Left lobe of liver (tissue), 2 donors: ENCODE measurements around the gene SNPH. TPM values are rescaled to one million over a fixed set of nuclear protein-coding genes. Genes with fewer than 3 reads are reported as not detected.

Experiments used
- ATAC-seq: fragments of 200-7000 bp; cut with Tn5 transposase; one replicate; pipeline ENCODE4 v1.9.1; 2020; ENCODE audit warnings: mild to moderate bottlenecking, moderate library complexity
- DNase-seq: peaks from one replicate; pipeline ENCODE4 v3.0.0-alpha.2; 2020; ENCODE audit warnings: low spot score
- total RNA-seq: library from RNA; stranded (reverse); gene quantifications from one replicate; pipeline ENCODE4 v1.2.1, GENCODE V29; 2021
- donor health status: DM: no; HTN: no; CAD: no; lungs with moderate emphysema.
- donor health status: DM: no; HTN: yes; CAD: no.

The SNPH gene
- total RNA-seq, 1 donor from 2014 or later: 0.20 TPM

DNA sequence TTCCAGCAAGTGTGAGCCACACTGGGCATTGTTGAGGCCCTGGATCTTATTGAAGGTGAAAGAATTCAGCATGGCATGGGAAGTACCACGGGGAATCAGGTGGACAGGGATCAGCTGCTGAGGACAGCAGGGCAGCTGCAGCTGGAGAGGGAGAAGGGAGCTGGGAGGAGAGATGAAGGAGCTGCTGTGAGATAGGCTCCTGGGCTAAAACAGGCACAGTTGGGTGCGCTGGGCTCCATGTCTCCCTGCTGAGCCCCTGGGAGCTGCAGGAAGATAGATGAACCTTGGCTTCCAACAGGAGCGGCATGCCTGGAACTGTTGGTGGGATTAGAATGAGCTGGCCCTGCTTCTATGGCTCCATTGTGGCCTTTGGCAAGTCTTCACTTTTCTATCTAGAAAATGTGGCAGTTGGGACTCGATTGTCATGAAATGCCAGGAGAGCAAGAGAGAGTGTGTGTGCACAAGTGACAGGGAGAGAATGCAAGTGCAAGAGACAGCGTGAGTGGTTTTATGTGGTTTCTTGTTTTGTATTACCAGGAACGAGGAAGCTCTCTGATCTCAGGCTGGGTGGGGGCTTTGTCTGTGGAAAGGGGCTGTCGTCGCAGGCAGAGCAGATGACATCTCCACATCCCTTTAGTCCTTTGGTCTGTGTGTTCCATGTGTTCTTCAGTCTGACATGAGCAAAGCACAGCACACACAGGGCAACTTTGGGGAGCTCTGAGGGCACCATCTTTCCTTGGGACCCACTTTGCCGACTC, 20.4 kb downstream of the SNPH start:
- DNase-seq (no peak), ATAC-seq (no peak)

DNA sequence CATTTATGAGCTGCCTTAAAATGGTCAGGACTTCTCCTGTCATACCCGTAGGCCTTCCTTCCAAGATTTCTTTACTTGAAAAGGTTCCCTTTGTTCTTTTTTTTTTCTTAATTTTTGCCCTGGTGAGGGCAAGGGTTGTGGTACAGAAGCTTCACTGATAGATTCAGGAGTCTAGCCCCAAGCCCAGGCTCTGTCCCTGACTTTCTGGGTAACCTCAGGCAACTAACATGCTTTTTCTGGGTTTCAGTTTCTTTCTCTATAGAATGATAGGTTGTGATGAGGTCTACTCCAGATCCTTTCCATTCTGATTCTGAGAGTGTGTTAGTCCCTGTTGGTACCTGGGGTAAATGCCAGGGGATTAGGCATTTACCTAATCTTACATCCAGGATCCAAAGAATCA, 21.2 kb downstream of the SNPH start:
- ATAC-seq: no peak

DNA sequence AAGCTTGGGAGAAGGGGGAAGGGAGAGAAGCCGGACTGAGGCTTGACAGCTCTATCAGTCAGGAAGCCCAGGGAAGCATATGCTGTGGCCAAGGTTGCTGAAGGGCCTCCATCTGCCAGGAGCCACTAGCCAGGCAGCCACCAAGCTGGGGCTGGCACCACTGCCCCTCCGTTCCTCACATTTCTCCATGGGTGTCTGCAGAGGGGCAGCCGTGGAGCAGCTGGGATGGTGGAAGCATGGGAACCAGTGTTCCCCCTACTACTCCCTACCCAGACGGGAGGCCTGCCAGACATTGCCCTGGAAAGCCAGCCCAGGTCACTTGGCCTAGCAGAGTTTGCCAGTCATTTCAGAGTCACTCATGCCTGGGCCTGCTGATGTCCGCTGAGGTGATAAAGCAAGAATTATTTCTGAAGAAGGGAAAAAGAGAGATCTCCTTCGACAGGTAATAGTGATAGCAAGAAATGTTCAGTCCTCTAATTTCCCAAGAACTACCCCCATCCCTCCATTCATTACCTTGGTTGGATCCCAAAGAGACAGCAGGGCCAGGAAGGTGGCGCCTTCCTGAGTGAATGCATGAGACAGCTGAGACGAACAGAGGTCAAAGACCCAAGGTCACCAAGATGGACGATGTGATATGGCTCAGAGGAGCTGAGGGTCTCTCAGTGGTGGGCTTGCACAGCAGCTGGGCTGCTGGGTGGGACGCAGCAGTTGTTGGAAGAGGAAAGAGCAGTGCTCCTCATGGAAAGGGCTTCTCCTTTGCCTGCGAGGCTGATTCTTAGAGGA, 21.9 kb downstream of the SNPH start:
- DNase-seq (no peak), ATAC-seq (no peak)

More for the DNA sequence above, 21.2 kb downstream of the SNPH start:
- DNase-seq: no peak

DNA sequence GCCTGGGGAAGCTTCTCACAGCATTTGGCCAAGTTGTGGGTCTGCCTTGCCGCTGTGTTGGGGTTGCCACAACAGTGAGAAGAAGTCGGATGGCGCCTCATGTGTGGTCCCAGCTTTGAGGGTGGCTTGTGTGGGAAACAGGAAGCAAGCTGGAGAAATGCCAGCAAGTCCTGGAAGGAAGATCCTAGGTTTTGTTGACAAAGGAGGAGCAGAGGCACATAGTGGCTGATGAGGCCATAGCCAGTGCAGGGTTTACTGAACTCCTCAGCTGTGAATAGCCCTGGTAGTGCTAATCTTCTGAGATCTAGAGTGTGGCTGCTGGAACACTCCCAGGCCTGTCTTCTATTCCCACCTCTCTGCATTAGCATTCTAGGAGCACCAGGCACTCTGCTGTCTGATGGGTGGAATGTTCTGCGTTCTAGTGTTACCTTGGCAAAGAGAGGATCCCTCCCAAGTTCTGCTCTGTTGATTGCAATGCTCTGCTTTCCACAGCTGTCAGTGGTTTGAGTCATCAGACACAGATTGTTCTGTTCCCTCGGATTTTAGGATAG, 25.2 kb downstream of the SNPH start:
- no peak for ATAC-seq
- DNase-seq: no peak

DNA sequence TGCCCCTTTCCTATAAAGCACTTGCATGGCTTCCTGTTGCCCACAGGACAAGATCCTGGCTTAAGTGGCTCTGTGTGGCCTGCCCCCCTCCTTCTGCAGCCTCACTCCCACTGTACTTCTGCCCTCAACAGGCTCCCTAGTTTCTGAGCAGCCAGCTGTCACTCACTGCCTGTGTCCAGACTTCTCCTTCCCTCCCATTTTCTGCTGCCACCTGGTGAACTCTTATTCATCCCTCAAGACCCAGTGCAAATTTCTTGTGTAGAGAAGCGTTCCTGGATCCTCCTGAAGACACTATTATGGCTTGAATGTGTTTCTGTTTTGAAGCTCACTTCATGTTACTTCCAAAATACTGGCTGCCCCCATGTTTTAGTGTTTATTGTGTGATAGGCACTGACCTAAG, 26.5 kb downstream of the SNPH start:
- ATAC-seq (no peak), DNase-seq (no peak)

DNA sequence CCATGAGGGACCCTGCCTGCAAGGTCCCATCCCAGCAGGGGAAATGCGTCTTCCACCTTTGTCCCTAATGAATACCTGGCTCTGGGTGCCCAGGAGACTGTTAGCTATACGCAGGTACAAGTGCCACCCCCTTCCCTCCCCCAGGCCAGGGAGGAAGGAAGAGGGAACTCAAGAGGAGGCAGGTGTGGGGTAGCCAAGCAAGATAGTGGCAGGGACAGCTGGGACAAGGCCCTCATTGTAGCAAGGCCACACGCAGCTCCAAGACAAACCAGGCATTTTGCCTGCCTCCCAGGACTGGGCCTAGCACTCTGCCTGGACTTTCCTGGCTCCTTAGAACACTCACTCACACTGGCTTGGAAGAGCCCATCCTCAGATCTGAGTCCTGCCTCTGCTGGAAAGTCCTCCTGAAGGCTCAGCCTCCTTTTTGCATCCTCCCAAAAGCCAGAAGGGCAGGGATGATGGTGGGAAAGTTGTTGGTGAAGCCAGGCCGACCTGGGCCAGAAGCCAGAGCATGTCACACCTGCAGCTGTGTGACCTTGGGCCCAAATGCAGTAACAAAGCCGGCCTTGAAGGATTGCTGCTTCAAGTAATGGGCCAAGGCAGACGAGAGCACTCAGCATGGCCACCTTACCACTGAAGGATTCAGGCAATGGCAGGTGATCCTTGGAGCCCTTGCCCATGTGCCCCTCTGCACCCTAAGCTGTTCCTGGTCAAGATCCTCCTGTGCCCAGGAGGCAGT, 27.7 kb downstream of the SNPH start:
- ATAC-seq (no peak), DNase-seq (no peak)

DNA sequence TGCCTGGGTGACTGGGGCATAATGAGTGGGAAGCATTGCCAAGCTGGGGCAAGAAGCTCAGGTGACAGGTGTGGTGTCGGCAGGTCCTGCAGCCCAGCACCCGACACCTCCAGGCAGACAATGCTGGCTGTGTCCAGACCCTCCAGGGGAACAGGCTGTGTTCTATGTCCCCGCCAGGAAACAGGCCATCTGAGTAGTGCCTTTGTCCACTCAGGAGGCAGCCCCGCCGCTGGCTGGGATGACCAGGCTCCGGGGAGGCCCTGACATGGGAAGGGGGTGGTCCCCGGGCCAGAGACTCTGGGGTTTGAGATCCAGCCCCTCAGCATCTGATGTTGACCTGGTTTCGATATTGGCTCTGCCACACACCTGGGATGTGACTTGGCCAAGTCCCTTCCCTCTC, 28.4 kb downstream of the SNPH start:
- DNase-seq: no peak
- ATAC-seq: no peak

DNA sequence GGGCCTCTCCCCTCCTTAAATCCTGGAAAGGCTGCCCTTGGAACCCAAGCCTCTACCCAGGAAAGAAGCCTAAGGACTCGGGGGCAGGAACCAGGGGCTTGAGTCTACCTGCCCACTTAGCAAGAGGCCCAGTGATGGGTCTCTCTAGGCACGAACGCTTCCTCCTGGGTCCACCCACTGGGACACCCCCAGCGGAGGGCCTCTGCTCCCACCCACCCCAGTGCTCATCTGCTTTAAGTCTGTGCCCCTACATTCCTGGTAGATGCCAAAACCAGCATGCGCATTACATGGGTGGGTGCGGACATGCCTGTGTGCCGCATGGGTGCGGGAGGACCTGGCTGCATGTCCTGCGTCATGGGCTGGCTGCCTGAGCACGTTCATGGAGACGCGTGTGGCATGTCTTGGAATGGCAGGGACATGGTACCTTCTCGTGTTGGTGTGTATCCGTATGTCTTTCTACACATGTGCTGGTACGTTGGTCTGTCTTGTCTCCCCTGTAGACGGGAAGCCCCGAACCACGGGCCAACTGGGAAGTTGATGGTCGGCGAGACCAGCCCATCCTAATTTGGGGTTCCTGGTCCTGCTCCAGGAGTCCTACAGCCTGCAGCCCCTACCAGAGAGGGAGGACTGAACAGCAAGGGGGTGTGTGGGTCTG, 29.3 kb downstream of the SNPH start:
- ATAC-seq (no peak), DNase-seq (no peak)

DNA sequence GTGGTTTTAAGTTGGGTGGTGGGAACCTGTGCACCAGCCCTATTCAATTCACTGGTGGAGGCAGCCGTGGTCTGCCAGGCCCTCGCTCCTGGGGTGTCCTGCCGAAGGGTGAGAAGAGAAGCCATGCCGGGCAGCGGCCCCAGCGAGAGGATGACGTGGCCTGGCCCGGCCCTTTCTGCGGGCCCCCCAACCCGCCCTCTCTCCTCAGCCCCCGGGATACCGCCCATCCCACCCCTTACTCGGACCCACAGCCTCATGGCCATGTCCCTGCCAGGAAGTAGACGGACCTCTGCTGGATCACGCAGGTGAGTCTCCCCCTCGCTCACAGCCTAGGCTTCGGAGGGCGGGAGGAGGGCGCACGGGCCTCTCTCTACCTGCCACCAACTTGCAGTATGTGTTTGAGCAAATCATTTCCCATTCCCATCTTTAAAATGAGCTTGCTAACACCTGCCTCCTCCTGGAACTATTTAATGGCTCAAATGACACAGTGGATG, 30.1 kb downstream of the SNPH start:
- DNase-seq (no peak), ATAC-seq (no peak)

DNA sequence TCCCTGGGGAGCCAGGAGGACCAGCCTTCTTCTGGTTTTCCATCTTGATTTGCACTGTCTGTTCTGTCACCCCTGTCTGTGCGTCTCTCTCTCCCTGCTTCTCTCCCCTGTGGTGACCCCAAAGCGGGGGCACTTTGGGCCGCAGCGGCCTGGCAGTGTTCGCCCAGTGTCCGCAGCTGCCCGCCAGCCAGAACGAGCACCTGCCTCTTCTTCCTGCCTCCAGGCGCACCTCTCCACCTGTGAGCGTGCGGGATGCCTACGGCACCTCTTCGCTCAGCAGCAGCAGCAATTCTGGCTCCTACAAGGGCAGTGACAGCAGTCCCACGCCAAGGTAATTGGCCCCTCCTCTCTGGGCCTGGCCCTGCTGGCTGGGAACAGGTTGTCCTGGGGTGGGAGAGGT, 30.8 kb downstream of the SNPH start:
- ATAC-seq: no peak
- no peak for DNase-seq

DNA sequence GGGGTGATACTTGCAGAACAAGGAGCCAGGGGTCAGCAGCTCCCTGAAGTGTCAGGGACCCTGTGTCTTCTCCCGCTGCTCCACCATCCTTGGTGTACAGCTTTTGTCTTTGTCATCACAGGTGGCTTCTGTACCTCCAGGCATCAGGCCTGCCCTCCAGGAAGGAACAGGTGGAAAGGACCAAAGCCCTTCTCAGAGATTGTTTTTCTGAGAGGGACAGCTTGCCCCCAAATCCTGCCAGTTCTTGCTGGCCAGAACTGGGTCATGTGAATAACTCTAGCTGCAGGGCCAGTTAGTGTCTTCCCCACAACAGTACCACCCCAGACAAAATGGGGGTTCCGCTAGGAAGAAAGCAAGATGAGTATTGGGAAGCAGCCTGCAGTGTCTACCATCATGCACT, 31.4 kb downstream of the SNPH start:
- DNase-seq: no peak
- no peak for ATAC-seq

DNA sequence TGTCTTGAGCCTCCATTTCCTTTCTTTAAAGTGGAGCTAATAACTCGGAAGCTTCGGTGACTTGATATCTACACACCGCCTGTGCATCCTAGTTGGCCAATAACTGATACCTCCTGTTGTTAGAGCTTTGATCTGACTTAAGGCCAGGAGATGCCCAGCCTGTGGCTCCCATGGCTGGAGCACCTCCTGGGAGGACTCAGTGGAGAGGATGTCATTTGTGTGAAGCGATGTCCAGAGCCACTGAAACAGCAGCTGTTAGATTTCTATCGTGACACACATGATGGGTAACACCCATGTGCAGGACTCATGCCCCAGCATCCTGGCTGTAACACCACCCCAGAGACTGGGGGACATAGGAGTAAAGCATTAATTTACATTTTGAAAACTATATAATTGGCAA, 32.1 kb downstream of the SNPH start:
- DNase-seq: no peak
- no peak for ATAC-seq

DNA sequence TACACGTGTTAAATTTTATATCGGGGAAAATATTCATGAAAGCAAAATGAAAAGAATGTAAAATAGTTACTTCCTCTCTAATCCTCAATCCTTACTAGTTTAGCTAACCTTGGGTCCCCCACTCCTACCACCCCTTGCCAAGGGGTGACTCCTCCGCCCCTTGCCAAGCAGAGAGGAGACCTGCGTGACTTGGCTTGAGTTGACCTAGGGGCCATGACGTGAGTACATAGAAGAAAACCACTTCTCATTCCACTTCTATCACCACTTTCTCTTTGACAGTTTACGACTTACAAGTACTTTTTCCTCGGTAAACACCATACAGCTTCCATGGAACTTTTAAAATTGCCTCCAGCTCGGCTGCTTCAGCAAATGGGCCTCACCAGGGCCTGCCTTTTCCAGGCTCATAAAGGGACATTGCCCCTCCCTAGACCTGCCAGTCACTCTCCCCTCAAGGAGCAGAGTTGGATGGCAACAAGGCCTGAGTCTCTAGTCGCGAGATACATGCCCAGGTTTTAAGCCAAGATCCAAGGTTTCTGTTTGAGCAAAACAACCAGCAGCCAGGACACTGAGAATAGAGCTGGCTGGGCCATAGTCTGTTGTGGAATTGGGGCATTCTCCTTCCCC, 32.9 kb downstream of the SNPH start:
- no peak for ATAC-seq

DNA sequence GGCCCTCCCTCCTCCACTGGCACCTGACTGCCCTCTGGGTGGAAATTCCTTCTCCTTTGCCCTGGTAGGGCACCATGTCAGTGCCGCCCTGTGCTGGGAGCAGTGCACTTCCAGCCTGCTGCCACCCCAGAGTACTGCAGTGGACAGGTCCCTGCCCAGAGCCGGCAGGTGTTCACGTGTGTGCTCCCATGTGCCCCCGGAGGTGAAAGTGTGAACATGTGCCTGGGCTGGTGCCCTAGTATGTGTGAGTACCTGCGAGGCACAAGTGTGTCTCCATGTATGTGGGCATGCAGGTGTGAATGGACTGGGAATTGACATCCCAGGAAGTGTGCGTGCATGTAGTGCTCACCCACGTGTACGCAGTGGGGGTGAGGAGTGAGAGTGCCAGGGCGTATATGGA, 33.4 kb downstream of the SNPH start:
- DNase-seq: no peak
- peak; percentile 60 for ATAC-seq

More for the DNA sequence above, 32.9 kb downstream of the SNPH start:
- DNase-seq: no peak

DNA sequence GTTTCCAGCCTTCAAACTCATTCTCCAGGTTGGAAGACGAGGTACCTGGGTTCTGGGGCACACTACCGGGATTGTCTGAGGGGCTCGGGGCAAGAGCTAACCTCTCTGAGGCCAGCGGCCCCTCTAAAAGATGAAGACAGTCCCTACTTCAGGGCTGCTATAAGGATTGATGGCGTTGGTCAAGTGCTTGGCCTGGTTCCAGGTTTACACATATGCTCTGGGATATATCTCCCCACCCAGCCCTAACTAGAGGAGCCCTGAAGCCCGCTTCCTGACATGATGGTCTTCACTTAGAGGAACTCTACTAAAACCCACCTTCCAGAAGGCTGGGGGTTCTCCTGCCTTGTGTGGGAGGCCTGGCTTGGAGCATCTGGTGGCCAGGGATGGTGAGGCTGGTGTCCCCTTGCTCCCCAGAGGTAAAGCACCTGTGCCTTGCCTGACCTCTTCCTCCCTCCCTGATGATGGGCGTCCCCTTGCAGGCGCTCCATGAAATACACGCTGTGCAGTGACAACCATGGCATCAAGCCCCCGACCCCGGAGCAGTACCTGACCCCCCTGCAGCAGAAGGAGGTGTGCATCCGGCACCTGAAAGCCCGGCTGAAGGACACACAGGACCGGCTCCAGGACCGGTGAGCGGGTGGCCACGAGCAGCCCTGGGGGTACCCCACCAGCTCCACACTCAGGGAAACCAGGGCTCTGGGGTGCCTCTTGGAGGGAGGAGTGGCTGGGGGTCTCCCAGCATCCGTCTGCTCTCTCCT, 34.2 kb downstream of the SNPH start:
- DNase-seq: no peak
- ATAC-seq: no peak

DNA sequence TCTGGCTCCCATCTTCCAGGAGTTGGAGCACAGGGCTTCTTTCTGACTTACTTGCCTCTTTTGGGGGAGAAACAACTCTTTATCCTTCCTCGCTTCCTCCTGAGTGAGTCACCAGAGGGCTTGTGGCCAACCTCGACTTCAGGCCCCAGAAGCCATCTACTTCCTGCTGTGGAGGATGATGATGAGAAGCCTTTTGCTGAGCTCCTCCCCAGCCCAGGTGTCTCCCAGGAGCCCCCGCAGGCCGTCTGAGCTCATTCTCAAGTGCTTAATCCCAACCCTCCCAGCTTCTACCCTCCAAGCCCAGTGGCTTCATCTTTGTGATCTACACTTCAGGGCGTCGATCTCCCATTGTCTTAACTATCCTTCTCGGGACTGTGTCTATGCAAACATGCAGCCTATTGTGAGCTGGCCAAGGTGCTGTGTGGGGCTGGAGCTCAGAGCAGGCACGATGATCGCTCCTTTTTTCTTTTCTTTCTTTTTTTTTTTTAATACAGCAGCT, 35.0 kb downstream of the SNPH start:
- DNase-seq (no peak), ATAC-seq (no peak)

DNA sequence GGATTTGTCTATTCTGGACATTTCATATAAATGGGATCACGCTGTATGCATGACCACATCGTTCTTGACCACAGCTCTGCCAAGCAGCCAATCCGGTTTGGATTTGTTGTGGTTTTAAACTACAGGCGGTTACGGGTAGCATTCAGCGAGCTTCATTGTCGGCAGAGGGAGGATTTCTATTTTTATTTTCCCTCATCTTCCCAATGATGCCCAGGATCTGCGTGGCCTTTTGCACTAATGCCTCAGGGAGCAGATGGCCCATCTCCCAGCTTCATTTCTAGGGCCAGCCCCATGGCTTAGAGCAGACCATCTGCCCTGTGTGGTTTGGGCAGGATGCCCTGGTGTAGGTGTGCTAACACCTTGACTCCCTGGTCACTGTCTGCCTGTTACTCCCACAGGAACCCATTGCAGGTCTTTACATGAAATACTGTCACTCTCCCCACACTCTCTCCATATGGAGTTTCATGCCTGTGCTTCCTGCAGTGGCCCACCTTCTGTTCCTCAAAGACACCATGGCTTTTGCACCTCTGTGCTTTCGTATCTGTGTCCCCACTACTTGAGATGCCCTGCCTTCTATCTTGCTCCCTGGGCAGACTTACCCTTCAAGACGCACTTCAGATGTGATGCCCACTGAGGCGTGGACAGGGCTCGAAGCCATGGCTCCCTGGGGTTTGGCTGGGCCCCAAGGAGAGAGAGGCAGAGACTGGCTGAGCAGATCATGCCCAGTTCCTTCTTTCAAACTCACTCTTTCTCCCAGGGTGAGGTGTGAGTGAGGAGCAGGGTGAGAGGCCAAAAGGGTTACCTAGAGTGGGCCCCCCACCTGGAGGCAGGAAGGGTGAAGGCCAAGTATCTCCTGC, 36.8 kb downstream of the SNPH start:
- no peak for ATAC-seq

DNA sequence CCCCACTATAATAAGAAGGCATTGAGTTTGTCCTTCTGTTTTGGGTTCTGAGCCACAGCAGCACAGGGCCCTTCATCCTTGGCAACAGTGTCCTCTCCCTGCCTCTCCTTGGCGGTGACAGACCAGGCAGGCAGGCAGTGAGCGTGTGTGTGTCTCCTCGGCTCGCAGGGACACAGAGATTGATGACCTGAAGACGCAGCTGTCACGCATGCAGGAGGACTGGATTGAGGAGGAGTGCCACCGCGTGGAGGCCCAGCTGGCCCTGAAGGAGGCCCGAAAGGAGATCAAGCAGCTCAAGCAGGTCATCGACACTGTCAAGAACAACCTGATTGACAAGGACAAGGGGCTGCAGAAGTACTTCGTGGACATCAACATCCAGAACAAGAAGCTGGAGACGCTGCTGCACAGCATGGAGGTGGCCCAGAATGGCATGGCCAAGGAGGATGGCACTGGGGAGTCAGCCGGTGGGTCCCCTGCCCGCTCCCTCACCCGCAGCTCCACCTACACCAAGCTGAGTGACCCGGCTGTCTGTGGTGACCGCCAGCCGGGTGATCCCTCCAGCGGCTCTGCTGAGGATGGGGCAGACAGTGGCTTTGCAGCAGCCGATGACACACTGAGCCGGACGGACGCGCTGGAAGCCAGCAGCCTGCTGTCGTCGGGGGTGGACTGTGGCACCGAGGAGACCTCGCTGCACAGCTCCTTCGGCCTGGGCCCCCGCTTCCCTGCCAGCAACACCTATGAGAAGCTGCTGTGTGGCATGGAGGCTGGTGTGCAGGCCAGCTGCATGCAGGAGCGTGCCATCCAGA, 38.8 kb downstream of the SNPH start:
- no peak for DNase-seq
- ATAC-seq: no peak

More for the DNA sequence above, 36.8 kb downstream of the SNPH start:
- DNase-seq: no peak
